CD1c-positive myeloid dendritic cell (primary cell): Measurements from ENCODE around the gene HDAC4.

Experiments used
- DNase-seq: peaks from one replicate; pipeline ENCODE4 v3.0.0-alpha.2; 2016; ENCODE audit errors: extremely low spot score

The HDAC4 gene

DNA sequence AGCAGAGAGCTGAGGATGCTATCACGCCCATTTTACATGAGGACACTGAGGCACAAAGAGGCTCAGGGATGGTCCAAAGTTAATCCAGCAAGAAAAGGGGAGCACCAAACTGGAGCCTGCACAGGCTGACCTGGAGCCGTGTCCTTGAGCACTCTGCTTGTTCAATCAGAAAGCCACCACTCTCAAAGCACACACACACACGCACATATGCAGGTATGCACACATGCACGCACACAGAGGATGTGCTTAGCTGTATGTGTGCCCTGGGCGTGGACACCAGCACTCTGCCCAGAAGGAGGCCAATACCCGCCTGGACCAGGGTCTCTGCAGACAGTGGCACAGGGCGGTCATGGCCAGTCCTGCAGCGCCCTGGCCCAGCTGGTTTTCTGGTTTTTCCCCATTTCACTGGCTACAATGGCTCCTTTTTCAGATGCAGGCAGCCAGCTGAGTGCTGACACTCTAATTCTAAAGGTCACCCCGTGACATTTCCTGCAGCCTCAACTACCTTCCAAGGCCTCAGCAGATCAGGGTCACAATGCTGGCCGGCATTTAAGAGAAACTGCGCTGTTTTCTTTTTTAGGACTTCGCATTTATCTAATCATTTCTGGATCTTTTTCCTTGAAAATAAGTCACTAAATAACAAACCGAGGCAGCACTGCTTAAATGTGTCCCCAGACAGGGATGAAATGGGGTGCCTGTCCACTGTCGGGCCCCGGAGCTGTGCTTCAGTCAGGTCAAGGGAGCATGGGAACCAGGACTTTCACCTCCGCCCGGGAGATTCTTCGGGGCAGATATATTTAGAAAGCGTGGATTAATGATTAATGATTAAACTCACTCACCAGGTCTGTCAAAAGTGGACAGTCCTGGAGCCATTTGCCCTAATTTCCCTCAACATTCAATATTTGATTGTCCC, 104.5 kb downstream of the HDAC4 start:
- no peak for DNase-seq

DNA sequence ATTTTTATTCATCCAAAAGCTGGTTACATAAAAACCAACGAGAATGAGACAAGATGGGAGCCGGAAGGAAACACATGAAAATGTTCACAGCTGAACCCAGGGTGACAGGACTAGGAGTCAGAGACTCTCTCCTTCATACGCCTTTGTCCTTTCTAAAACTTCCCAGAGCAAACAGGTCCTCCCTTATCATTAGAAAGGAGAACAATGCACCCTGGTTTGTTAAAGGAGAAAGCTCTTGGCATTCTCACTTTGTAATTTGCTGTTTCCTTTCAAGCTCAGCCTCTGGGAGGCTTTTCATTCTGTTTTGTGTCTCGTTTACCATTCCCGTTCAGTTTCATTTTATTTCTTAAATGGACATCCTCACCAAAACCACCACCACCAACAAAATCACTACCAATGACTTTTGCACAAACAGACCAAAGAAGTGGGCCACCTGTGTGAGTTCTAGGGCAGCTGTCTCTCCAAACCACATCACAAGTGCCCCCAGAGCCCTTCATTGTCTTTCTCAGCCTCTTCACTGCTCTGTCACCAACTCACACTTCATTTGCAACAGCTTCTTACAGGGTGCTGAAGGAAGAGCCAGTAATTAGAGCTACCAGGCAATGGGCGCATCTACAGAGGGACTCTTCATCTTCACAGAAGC, 105.3 kb downstream of the HDAC4 start:
- DNase-seq = no peak

DNA sequence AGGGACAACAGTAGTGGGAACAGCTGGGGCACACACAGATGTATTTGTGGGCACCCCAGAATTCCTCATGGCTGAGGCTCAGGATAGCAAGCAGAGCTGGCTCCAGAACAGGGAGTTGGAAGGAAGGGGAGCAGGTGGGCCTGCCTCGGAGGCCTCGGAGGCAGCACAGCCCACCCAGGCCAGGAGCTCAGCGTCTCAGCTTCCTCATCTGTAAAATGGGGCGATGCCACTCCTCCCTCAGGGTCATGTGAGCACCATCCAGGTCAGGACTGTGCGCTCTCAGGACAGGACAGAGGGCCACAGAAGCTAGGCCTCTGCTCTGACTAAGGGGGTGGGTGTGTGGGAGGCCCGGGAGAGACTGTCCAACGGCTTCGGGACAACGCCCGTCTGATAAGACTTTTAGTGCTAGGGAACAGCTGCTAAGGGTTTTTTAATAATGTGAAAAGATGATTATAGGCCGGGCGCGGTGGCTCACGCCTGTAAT, 106.2 kb downstream of the HDAC4 start:
- DNase-seq = no peak

DNA sequence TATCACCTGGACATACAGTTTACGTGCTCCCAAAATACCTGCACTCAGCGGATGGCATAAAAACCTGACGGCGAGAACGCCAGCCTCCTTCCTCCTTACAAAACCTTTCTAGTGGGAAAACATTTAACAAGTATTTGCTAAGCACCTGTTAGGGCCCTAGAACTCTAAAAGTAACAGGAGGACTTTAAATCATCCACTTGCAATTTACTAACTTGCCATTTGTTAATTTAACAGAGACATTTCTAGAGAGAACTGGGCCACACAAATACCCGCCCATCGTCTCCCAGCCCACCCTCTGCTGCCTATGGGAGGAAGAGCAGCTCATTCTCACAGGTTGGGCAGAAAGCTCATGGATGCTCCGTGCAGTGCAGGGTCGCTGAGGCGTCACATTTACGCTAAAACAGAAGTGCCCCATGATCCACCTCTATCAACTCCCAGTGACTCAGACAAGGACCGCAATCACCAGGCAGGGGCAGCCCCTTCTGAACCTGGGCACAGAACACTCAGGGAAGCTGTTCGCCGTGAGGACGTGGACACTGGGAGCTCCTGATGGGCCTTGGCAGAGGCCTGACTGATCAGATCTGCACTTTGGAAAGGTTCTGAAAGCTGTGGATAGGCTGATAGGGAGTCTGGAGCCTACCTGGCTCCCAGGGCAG, 106.9 kb downstream of the HDAC4 start:
- DNase-seq = no peak

DNA sequence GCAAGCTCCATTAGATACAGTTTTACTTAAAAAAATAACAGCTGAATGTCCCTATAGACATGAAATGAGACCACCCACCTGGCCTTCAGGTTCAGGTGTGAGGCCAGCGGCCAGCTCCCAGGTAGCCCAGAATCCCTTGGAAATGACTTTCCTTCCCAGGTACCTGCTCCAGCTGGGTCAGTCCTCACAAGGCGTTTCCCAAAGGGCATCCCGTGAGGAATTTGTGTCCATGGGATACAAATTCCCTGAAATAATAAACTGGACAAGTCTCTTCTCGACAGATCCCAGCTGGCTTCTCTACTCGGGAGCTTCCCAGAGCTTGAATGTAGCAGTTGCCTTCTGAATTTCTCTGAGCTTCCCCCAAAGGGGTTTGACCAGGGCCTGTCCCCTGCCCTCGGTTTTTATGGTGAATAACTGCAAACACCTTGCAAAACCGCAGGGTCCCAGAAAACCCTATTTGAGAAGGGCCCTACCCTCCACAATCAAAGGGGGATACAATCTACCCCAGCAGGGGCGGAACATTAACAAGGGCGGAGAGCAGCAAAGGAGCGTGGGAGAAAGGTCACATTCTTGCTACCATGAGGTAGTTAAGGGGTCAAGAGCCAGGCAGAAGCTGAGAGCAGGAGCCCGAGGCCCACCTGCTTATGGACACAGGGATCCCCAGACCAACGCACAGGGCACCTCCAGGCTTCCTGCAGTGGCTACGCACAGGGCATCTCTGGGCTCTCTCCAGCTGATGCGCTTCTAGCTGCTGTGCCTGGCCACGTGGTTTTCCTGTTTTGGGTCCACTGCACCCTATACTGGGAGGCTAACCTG, 107.7 kb downstream of the HDAC4 start:
- DNase-seq = no peak

DNA sequence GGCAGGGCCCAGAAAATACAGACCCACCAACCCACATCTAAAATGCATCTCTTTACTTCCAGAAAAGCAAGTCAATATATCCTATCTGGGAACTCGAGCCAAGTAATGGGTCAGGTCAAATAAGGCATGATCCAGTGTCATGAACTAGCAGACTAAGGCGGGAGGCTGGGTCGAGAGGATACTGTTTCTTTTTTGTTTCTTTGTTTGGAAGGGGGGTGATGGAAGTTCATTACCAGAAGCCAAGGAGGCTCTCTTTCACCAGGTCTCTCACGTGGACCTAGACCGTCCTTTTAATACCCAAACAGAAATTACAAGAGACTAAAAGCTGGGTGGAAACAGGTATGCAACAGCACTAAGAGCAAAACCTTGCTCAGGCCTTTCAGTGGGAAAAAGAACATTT, 108.3 kb downstream of the HDAC4 start:
- no peak for DNase-seq

DNA sequence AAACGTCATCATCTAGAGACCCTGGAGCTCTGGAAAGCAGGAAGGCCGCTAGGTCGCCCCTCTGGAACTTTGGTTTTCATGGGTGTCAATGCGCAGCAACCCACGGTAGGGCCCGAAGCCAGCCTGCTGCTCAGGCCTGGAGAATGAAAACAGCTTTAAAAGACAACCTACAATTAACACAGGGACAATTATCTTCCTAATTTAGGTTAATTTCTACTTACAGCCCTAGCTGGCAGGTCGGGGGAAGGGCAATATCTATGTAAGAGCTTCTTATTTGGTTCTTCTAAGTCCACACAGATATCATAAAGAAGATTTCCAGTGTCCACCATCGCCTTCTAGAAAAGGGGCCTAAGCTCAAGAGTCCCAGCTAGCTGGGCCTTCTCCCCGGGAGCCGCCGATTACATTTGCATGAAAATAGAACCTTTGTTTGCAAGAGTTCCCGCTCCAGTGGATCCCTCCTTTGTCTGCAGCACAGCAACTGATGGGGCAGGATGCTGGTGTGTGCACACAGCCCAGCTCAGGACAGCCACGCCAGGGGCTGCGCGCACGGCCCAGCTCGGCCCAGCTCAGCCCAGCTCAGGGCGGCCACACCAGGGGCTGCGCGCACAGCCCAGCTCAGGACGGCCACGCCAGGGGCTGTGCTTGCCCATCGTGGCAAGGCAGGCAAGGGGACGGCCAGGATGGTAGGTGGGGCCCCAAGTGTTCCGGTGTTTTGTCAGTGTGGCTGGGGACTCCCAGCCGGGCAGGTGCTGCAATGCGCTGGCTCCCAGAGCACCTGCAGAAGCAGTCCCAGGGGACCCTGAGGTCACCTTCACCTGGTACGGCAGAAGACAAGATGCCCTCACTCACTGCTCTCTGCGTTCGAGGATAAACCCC, 109.1 kb downstream of the HDAC4 start:
- no peak for DNase-seq

DNA sequence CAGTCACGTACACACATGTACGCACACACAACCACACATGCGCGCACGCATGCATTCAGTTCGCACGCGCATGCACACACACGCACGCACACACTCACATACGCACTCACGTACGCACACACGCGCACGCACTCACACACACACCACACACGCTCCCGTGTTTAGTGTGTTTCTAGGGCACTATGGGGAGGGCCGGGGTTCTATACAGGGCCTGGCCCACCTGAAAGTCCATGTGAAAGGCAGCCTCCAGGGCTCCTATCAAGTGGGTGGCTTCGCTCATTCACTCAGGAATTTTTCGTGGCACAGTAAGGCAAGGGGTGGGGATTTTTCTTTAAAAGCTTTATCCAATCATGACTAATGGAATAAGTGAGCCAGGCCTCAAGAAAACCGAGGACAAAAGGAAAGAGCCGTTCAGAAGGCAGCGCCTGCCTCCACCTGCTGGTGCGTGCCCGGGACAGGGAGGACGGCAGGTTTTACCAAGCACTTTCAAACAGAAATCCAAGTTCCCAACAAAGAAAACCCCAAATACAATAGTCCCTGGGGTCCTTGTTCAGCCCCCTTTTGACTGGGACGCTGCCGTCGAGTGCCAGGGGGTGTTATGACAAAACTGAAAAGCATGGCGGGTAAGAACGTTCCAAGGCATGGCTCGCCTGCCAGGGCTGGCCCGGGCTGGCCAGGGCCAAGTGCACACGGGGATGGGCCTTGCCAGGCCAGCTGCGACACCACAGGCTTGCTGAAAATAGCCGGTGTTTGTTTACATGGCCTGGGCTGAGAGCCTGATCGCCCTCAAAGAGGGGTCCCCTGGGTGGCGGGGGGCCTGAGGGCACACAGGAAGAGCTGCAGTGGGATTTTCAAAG, 110.0 kb downstream of the HDAC4 start:
- DNase-seq = no peak

DNA sequence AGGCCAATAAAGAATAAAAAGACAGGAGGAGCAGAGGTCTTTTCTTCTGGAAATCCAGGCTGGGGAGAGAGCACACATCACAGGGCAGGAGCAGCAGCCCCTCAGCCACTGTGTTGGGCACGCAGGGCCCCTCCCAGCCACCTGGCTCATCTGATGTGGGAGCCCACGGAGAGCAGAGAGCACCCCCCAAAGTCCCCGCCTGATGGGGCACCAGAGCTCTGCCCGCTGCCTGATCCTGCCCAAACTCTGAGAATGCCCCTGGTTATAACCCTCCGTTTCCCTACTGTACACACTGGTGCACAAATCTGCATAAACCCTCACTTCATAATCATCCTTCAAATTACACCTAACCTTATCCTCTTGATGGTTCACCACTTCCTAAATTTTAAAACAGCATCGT, 111.3 kb downstream of the HDAC4 start:
- DNase-seq = no peak

DNA sequence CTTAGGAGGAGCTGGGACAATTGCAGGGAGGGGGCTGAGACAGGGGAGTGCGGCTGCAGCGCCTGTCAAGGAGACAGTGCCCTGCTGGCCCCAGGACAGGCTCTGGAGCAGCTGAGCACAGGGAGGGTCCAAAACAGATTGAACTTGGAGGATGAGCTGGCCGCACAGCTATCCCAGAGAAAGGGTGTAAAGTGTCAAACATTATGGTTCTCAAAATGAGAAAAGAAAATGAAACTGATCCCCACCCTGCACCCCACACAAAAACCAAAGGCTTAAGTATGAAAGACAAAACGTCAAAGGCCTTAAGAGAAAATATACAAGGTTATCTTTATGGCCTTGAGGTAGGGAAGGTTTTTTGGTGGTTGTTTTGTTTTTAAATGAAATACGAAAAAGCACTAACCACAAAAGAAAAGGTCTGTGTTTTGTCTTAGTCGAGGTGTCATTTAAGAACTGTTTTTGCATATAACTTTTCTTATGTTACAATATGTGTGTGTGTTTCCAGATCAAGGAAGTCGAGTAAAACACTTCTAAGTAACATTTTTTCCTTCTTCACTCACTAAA, 111.8 kb downstream of the HDAC4 start:
- DNase-seq = no peak

DNA sequence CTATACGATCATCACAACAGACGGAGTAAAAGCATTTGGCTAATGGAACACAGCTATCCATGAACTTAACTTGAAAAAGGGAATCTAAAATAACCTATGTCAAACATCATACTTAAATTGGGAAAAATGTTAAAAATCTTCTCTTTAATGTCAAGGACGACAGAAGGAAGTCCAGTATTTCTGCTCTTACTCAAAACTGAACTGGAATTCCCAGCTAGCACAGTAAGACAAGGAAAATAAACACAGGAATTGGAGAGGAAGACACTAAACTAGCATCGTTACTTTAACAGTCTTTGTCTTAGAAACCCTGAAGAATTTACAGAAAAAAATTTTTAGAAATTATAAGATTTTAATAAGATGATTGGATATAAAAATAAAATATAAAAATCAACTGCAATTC, 112.6 kb downstream of the HDAC4 start:
- DNase-seq = no peak

DNA sequence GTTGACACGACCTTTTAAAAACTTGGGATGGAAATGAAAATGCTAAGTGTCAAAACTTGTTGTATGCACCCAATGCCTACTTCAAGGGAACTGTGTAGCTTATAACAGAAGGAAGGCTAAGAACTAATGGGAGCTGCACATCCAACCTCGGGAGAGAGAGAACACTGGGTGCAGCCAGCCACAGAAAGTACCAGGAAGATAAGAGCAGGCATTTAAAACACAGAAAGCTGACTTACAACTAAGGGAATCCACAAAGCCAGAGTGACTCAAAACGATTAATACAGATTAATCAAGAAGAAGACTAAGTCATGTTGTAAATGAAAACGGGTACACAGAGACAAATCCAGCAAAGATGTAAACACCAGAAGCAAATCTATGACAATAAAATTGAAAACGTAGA, 113.4 kb downstream of the HDAC4 start:
- DNase-seq = no peak

DNA sequence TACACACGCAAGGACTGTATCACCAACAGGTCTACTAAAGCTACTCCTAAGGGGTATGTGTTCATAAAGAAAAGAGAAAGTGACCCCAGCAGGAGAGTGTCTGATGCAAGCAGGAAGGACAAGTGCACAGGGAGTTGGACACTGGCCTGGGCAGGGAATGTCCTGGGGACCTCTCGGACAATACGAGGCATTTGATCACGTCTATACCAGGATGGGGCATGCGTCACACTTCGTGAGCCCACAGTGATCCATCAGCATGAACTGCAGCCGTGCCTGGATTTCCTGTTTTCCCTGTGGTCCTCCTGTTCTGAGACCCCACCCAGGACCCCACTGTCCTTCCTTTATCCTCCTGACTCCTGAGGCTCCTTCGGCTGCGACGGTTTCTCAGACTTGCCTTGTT, 113.9 kb downstream of the HDAC4 start:
- no peak for DNase-seq

DNA sequence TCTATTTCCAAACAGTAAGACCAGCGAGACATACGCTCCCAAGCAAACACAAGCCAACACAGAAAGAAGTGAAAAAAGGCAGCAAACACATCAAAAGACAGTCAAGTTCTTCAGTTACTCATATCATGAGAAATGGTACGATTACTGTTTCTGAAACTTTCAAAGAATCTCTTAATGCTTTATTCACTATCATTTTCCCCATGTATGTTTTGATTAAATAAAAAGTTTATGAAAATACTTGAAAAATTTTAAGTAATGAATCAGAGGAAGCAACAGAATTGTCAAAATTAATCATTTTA, 114.9 kb downstream of the HDAC4 start:
- DNase-seq = no peak

DNA sequence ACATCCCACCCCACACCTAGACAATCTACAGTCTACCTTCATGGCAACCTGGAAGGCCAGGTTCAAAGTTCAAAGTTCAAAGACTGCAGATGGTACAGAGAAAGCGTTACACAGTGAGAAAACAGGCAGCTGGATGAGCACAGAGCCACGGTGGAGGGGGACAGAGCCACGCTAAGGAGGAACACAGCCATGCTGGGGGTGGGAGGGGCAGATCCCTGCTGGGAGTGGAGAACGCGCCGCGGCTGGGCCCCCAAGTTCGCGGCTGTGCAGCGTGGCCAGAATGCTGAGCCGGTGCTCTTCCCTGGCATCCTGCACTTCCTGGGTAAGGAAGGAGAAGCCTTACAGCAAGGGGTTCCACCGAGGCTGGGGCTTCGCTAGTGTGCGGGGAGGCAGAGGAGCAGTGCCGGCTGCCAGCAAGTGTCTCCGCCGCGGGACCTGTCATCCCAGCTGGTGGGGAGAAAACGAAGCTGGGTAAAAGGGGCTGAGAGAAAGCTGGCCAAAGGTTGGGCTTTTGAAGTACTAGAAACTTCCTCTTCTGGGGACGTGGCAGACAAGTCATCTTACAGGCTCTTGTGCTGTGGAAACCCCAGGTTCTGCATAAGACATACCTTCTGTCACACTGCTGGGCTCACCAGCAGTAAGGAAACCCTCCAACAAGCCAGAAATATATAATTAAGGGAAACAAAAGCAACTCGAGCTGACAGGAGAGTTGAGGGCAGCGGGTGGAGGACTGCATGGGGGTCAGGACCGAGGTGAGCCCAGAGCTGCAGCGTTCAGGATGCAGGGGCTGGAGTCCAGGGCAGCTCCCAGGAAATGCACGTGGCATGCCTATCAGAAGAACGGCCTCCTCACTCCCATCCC, 115.5 kb downstream of the HDAC4 start:
- peak; percentile 71 for DNase-seq

DNA sequence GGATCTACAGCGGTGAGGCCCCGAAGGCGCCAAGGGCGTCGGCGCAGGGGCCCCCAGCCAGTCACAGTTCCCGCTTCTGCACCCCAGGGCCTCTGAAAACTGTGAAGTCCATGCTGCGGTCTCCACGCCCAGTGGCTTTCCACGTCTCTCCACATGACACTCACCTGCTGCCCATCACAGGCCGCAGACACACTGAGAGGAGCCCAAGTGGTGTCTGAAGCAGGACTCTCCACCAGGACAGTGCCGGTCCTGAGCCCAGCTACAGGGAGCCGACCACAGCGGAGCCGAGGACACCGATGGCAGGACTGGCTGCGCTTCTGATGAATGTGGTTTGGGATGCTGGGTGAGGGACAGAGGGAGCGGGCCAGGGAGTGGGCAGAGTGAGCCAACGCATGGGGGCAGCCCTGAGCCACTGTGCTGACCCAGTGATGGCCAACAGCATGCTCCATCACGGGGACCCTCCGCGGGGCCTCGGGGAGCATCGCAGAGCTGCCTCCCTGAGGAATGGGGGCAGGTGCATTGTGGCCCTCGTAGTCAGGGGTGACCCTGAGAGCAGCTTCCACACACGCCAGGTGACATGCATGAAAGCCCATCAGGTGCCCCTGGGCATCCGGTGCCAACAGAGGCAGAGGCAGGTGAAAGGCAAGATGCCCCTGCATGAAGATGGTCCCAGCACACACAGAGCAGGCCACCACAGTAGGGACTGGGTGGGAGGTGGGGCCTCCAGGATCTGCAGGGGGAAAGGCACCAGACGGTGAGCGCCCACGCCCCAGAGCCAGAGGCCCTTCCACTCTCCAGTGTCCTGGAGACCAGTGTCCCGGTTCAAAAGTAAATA, 116.6 kb downstream of the HDAC4 start:
- DNase-seq = no peak

DNA sequence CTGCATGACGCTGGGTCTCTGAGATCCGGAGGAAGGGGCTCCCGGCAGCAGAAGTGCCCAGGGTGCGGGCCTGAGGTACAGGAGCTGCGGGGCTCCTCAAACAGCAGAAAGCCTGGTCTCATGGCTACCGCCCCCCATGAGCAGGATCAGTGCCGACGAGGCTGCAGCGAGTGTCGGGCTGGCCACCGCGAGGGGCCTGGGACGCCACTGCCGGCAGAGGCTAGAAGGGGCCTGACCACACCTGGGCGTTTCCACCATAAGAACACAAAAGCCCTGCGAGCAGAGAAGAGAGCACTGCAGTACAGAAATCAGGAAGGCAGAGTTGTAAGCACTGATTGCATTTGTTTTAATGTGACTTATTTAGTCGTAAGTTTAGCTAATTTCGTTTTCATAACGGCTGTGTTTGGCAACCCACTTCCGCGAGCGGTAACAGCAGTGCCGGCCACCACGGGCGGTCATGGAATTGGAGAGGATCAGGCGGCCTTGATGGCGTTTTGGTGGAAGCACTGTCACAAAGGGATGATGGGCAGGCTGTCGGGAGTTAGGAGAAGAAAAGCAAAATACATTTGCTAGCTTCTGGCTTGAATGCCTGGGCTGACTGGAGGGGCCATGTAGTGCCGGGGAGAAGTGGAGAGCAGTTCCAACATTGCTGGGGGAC, 117.4 kb downstream of the HDAC4 start:
- no peak for DNase-seq
